Mucosa of gallbladder (tissue), 1 donor: Measurements from ENCODE around the gene ANKRD33B. TPM values are rescaled to one million over a fixed set of nuclear protein-coding genes. Genes with fewer than 3 reads are reported as not detected.
A peak's percentile ranks its signal among the peaks of the same experiment; 100 is the strongest.
"Not testable (repeated sequence)": the region's sequence is repeated elsewhere in the genome, so short reads cannot be mapped to it uniquely, and the experiment has no call there.

Source experiments
- DNase-seq: peaks from one replicate; pipeline ENCODE4 v3.0.0-alpha.2; 2020; ENCODE audit warnings: low spot score
- total RNA-seq: library from RNA; stranded (reverse); gene quantifications from one replicate; pipeline ENCODE4 v1.2.1, GENCODE V29; 2021
- donor health status: DM: no; HTN: no; CAD: no.

The ANKRD33B gene
- total RNA-seq, 1 donor from 2014 or later, result 1.4 TPM

DNA sequence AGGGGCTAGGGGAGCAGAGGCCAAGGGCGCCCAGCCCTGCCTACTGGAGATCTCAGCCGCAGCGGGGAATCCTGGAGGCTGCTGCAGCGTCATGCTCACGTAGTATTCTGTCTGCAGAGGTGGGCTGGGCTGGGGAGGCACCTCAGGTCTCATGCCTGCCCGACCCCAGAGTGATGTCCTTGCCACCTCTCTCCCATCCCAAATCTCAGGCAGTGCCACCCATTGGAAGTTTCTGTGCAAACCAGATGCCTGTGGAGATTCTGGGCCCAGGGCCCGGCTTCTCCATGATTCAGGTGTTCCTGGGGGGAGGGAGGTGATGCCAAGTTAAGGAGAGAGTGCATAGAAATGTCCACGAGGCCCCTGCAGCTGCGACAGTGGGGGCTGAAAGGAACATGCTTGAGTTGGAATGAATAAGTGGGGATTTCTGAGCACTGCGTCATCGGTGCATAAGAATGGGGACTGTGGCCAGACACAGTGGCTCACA is 72.0 kb downstream of the ANKRD33B start:
- no peak for DNase-seq

DNA sequence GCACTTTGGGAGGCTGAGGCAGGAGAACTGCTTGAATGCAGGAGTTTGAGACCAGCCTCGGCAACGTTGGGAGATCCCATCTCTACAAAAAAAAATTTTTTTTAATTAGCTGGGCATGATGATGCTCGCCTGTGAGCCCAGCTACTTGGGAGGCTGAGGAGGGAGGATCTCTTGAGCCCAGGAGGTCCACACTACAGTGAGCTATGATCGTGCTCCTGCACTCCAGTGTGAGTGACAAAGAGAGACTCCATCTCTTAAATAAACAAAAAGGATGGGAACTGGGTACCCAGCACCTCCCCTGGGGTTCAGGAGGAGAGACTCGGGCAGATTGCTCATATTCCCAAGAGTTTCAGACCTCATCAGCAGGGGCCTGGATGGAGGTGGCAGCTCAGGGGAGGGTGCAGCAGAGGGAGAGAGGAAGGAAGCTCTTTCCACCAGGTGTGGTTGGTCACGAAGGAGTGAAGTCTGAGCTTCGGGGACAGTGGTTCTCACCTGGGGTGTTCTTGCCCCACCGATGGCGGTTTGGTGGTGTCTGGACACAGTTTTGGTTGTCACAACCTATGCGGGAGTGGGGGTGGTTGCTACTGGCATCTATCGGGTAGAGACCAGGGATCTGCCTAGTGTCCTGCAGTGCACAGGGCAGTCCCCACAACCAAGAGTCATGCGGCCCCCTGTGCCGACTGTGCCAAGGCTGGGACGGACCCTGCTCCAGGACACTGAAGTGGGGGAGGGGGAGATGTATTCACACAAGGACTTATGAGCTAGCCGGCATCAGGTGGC is 72.7 kb downstream of the ANKRD33B start:
- DNase-seq, result no peak

DNA sequence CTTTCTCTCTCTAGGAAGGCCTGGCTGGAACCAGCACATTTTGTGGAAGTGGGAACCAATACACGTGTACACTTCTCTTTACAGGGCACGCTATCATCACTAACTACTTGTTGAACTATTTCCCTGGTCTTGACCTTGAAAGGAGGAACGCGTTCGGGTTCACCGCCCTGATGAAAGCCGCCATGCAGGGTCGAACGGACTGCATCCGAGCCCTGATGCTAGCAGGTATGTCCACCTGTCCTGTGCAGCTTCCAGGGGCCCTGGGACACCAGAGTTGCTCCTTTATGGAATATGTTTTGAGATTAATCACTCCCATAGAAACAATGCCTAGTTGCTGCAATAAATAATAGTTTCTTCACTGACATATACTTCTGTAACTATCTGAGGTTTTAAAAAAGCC is 74.1 kb downstream of the ANKRD33B start:
- no peak for DNase-seq

DNA sequence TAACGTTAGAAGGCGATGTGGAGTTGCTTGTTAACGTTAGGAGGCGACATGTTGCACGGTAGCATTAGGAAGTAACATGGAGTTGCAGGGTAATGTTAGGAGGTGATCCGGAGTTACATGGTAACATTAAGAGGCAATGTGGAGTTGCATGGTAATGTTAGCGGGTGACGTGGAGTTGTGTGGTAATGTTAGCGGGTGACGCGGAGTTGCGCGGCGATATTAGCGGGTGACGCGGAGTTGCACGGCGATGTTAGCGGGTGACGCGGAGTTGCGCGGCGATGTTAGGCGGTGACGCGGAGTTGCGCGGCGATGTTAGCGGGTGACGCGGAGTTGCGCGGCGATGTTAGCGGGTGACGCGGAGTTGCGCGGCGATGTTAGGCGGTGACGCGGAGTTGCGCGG is 74.9 kb downstream of the ANKRD33B start:
- not testable (repeated sequence) for DNase-seq

GRCh38 chr5:10639846-10640368 is 76.0 kb downstream of the ANKRD33B start:
- DNase-seq, result no peak

DNA sequence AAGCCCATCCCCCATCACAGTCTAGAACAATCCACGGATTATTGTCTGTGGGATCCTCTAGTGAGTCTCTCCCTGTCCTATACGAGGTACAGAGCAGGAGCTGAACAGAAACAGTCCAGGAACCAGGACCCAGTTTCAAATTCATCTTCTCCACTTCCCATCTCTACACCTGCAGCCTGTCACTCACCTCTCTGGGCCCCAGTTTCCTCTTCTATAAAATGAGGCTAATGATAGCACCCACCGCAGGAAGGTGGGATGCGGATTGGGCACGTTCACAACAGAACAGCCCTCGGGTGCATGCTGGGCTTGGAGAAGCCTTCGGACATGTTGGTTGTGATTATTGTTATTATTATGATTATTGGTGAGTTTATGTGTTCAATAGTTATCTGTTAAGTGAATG is 78.5 kb downstream of the ANKRD33B start:
- DNase-seq, result no peak

GRCh38 chr5:10644192-10644591 is 80.3 kb downstream of the ANKRD33B start:
- no peak for DNase-seq

- DNase-seq, result no peak
Observed at GRCh38 chr5:10645146-10645545, 81.3 kb downstream of the ANKRD33B start.

DNA sequence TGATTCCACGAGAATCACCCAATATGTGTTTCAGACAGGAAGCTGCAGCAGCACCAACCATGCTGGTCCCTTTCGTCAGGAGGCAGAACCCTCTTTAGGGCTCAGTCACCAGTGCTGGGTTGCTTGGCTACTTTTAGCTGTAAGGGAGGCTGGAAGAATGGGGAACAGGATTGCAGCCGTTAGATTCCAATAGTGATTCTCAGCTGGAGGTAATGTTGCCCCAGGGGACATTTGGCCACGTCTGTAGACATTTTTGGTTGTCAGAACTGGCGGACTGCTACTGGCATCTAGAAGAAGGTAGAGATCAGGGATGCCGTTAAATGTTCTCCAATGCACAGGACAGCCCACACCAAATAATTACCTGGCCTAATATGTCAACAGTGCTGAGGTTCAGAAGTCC is 81.8 kb downstream of the ANKRD33B start:
- no peak for DNase-seq

GRCh38 chr5:10647640-10648039 is 83.8 kb downstream of the ANKRD33B start:
- no peak for DNase-seq

- DNase-seq, result no peak
Observed at GRCh38 chr5:10648806-10649665, 85.2 kb downstream of the ANKRD33B start.

DNA sequence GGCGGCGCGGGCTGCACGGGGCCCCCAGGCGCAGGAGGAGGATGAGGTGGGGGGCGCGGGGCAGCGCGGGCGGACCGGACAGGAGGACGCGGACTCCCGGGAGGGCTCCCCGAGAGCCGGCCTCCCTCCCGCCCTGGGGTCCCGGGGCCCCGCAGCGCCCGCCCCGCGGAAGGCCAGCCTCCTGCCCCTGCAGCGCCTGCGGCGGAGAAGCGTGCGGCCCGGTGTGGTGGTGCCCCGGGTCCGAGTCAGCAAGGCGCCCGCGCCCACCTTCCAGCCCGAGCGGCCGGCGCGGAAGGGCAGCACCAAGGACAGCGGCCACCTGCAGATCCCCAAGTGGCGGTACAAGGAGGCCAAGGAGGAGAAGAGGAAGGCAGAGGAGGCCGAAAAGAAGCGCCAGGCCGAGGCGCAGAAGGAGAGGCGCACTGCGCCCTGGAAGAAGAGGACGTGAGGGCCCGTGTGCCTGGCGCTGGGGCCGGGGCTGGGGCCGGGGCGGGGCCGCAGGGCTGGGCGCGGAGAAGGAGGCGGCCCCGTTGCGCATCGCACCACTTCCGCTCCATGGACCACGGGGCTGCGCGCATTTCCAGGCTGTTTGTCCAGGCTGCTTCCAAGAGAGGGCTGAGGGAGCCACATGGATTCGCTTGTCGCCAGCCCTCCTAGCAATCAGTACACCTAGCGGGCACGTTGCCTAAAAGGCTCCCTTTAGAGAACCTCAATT is 86.0 kb downstream of the ANKRD33B start:
- DNase-seq, result no peak

GRCh38 chr5:10652151-10652550 is 88.3 kb downstream of the ANKRD33B start:
- DNase-seq, result no peak

GRCh38 chr5:10652606-10653005 is 88.7 kb downstream of the ANKRD33B start:
- DNase-seq, result no peak

- peak; percentile 41 for DNase-seq
Observed at GRCh38 chr5:10653043-10653442, 89.2 kb downstream of the ANKRD33B start.

GRCh38 chr5:10653751-10654400 is 90.0 kb downstream of the ANKRD33B start:
- no peak for DNase-seq

- no peak for DNase-seq
Observed at GRCh38 chr5:10654566-10654965, 90.7 kb downstream of the ANKRD33B start.

DNA sequence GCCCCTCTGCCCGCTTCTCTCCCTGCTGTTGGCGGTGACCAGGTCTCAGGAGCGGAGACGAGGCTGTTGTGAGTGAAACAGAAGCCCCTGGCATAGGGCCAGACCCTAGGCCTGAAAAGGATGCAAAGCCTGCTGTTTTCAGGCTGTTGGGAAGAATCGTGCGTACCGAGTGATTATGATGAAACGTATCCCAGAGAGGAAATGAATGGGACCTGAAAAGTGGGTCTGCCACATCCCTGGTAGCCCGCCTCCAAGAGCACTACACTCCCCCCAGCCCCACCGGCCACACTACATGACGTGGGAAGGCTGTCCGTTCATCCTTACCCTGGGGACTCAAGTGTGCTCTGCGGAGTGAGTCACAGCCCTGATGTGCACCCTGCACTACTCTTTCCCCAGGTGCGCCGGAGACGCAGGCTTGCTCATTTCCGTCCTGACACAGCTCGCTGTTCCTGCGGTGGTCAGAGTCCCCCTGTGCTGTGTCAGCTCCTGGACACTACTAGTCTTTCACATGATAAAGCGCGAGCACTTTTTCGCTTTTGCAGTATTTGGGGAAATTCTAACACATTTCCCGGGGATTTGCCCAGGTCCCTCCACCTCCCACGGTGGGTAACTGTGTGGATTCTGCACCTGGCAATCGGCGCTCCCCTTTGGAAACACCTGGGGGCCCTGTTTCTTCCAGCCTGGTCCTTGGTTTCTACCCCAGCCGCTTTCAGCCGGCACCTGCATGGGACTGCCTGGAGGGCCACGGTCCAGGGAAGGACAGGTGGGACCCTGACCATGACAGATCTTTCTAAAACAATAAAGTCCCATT is 91.5 kb downstream of the ANKRD33B start:
- no peak for DNase-seq

GRCh38 chr5:10655972-10656830 is 92.3 kb downstream of the ANKRD33B start:
- no peak for DNase-seq

DNA sequence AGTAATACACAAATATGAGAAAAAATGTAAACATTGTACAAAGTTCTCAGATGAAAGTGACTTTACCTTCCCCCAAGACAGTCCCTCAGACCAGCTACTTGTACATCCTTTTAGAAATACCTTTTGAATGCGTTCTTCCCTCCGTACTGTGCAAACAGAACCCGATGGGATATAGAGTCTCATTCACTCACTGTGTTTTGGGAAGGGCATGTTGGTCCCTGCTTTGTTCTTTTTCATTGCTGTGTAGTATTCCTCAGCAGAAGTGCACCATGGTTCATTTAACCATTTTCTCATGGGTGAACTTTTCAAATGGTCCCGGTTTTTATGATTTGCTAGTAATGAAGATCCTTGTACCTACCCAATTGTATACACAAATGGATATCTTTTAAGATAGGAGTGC is 94.4 kb downstream of the ANKRD33B start:
- no peak for DNase-seq
